Measurements from ENCODE around the gene PLK3.

- TF ChIP-seq CTCF (conservative IDR thresholded peaks at IDR 0.05; ENCODE audit: low read depth, low read length) (no peak), POLR2A (IDR thresholded peaks at IDR 0.05; ENCODE audit: low read depth, low read length) (0 out of 2 replicates have a peak, but pooled peaks have one; percentile 18), SMC3 (IDR thresholded peaks at IDR 0.05; ENCODE audit: low read depth, low read length) (no peak), RCOR1 (IDR thresholded peaks at IDR 0.05; ENCODE audit: insufficient replicate concordance, low read length) (no peak), RFX5 (IDR thresholded peaks at IDR 0.05; ENCODE audit: low read depth, low read length) (no peak), MAZ (IDR thresholded peaks at IDR 0.05; ENCODE audit: borderline replicate concordance, low read depth, low read length) (no peak), ELK1 (IDR thresholded peaks at IDR 0.05; ENCODE audit: borderline replicate concordance, low read depth, low read length) (no peak), CHD1 (IDR thresholded peaks at IDR 0.05; ENCODE audit: low read depth, low read length) (no peak)
Measured at GRCh38 chr1:44775930-44776729, 24.0 kb upstream of the PLK3 start.
